Smooth muscle cell (in vitro differentiated cells): ENCODE data around the gene GIMAP1. TPM values are rescaled to one million over a fixed set of nuclear protein-coding genes. Genes with fewer than 3 reads are reported as not detected.

Source experiments
- DNase-seq: peaks from one replicate; lab custom pipeline; 2025; ENCODE audit not compliant: unreplicated experiment; lab: John Stamatoyannopoulos, UW
- H2AFZ ChIP-seq: fragments of 200-600 bp; sonication (generic); 2 replicates; pipeline ENCODE4 v1.6.0; 2016; ENCODE audit warnings: antibody characterized with exemption, low read depth, mild to moderate bottlenecking
- H3F3A ChIP-seq: fragments of 200-600 bp; sonication (generic); 2 replicates; pipeline ENCODE4 v1.6.0; 2017; ENCODE audit warnings: antibody characterized with exemption, low read depth
- H3K27ac ChIP-seq: fragments of 200-600 bp; sonication (generic); 2 replicates; pipeline ENCODE4 v1.5.1; 2016; ENCODE audit warnings: low read depth, mild to moderate bottlenecking
- H3K27me3 ChIP-seq: fragments of 200-600 bp; sonication (generic); 2 replicates; pipeline ENCODE4 v1.6.1; 2016; ENCODE audit warnings: low read depth, mild to moderate bottlenecking
- H3K36me3 ChIP-seq: fragments of 200-600 bp; sonication (generic); 2 replicates; pipeline ENCODE4 v1.5.1; 2016; ENCODE audit warnings: low read depth
- H3K4me1 ChIP-seq: fragments of 200-600 bp; sonication (generic); 2 replicates; pipeline ENCODE4 v1.5.1; 2016; ENCODE audit warnings: low read depth
- H3K4me2 ChIP-seq: fragments of 200-600 bp; sonication (generic); 2 replicates; pipeline ENCODE4 v1.6.0; 2016; ENCODE audit warnings: mild to moderate bottlenecking
- H3K4me3 ChIP-seq: fragments of 200-600 bp; sonication (generic); 2 replicates; pipeline ENCODE4 v1.5.1; 2016; ENCODE audit warnings: mild to moderate bottlenecking
- H3K79me2 ChIP-seq: fragments of 200-600 bp; sonication (generic); 2 replicates; pipeline ENCODE4 v1.6.0; 2016; ENCODE audit warnings: low read depth, mild to moderate bottlenecking
- H3K9ac ChIP-seq: fragments of 200-600 bp; sonication (generic); 2 replicates; pipeline ENCODE4 v1.6.0; 2016; ENCODE audit warnings: low read depth
- H3K9me3 ChIP-seq: fragments of 200-600 bp; sonication (generic); replicated peaks from 2 replicates; pipeline ENCODE4 v1.5.1; 2016; ENCODE audit warnings: low read depth
- H4K20me1 ChIP-seq: fragments of 200-600 bp; sonication (generic); 2 replicates; pipeline ENCODE4 v1.6.0; 2016; ENCODE audit warnings: low read depth
- CTCF ChIP-seq: fragments of 200-600 bp; sonication (generic); IDR thresholded peaks from 2 replicates; pipeline ENCODE4 v1.5.1; 2017; ENCODE audit warnings: borderline replicate concordance, mild to moderate bottlenecking, antibody characterized with exemption; ENCODE audit not compliant: insufficient read depth, poor library complexity, severe bottlenecking
- WGBS: methylation state at CpG from one replicate; pipeline ENCODE4 v1.1.7; 2016; ENCODE audit warnings: low lambda C conversion rate; 5-methylcytosine and 5-hydroxymethylcytosine counted together
- polyA plus RNA-seq: library from polyadenylated mRNA; unstranded; fragments of >200 nt; fragmentation: Nextera tagmentation; extraction: Ambion mirVana; gene quantifications from 2 replicates; pipeline ENCODE4 v1.2.1, GENCODE V29; 2016
- total RNA-seq: library from RNA; depleted of rRNA; stranded (reverse); fragments of >200 nt; gene quantifications from 2 replicates; pipeline ENCODE4 v1.2.3, GENCODE V29; 2014

The GIMAP1 gene
- total and polyA plus RNA-seq, 2 experiments from 2014 or later, result not detected

- no peak for DNase-seq
- no peaks in the 10 kb centered on the region for H3K36me3 ChIP-seq
- 49% methylated on average over 6 of the region's 6 CpGs for WGBS
These were observed 31.0 kb upstream of the GIMAP1 start, which contains the start of gene GIMAP2 for GRCh38 chr7:150685219-150686029. TSS of gene GIMAP2 (plus strand) at chr7:150685706. CDS start at chr7:150687060, 1,354 bp downstream.

GRCh38 chr7:150686030-150686631 is 30.3 kb upstream of the GIMAP1 start:
- 73% methylated on average over 9 of the region's 9 CpGs for WGBS
- Histone ChIP-seq H3K4me3 (peak overlapping the region; percentile 34), H4K20me1 (no peaks in the 10 kb centered on the region), H3K36me3 (no peaks in the 10 kb centered on the region), H3K4me1 (no peaks in the 10 kb centered on the region), H3K79me2 (no peaks in the 10 kb centered on the region), H3K9ac (no peak overlapping the region), H3K27me3 (no peaks in the 10 kb centered on the region), H3K4me2 (peak overlapping the region; percentile 44), H3F3A (no peaks in the 10 kb centered on the region), H2AFZ (no peak overlapping the region), H3K9me3 (no peaks in the 10 kb centered on the region), H3K27ac (no peak overlapping the region)
- TF ChIP-seq CTCF, result no peak
- no peak for DNase-seq

More at GRCh38 chr7:150685219-150686029, 31.0 kb upstream of the GIMAP1 start, which contains the start of gene GIMAP2:
- Histone ChIP-seq H3K27me3 (no peaks in the 10 kb centered on the region), H3K4me1 (no peaks in the 10 kb centered on the region), H2AFZ (peak within 1 kb of the TSS; percentile 37), H3F3A (no peaks in the 10 kb centered on the region), H3K79me2 (no peaks in the 10 kb centered on the region), H3K9ac (no peak within 1 kb of the TSS), H3K27ac (no peak within 1 kb of the TSS), H3K4me2 (peak within 1 kb of the TSS; percentile 44), H3K9me3 (no peaks in the 10 kb centered on the region), H4K20me1 (no peaks in the 10 kb centered on the region), H3K4me3 (peak within 1 kb of the TSS; percentile 34)
- TF ChIP-seq CTCF, result no peak

GRCh38 chr7:150688630-150689029 is 27.8 kb upstream of the GIMAP1 start:
- H3K4me1 ChIP-seq, result no peaks in the 10 kb centered on the region
- TF ChIP-seq CTCF, result no peak
- no peaks in the 10 kb centered on the region for H3K36me3 ChIP-seq
- H3K4me2 ChIP-seq, result no peak overlapping the region
- no peaks in the 10 kb centered on the region for H3K79me2 ChIP-seq
- no peak overlapping the region for H3K4me3 ChIP-seq
- H3K27me3 ChIP-seq, result no peaks in the 10 kb centered on the region
- H3K9me3 ChIP-seq, result no peaks in the 10 kb centered on the region
- no peak overlapping the region for H2AFZ ChIP-seq
- DNase-seq, result no peak
- H3K27ac ChIP-seq, result no peak overlapping the region
- no peaks in the 10 kb centered on the region for H4K20me1 ChIP-seq
- 85% methylated on average over 6 of the region's 6 CpGs for WGBS
- H3K9ac ChIP-seq, result no peak overlapping the region
- no peaks in the 10 kb centered on the region for H3F3A ChIP-seq
